Hepatocyte (in vitro differentiated cells): ENCODE measurements around the gene MMP20. TPM values are rescaled to one million over a fixed set of nuclear protein-coding genes. Genes with fewer than 3 reads are reported as not detected.

Source experiments
- DNase-seq: peaks from one replicate; pipeline ENCODE4 v3.0.0-alpha.2; 2016; ENCODE audit warnings: low spot score
- H2AFZ ChIP-seq: fragments of 200-600 bp; sonication (generic); 2 replicates; pipeline ENCODE4 v1.6.0; 2016; ENCODE audit warnings: antibody characterized with exemption, mild to moderate bottlenecking
- H3K27ac ChIP-seq: fragments of 200-600 bp; sonication (generic); 2 replicates; pipeline ENCODE4 v1.5.1; 2016; ENCODE audit warnings: mild to moderate bottlenecking
- H3K27me3 ChIP-seq: fragments of 200-600 bp; sonication (generic); 2 replicates; pipeline ENCODE4 v1.6.1; 2016
- H3K36me3 ChIP-seq: fragments of 200-600 bp; sonication (generic); replicated peaks from 2 replicates; pipeline ENCODE4 v1.5.1; 2016; ENCODE audit warnings: low read depth; ENCODE audit not compliant: insufficient read depth
- H3K4me1 ChIP-seq: fragments of 200-600 bp; sonication (generic); 2 replicates; pipeline ENCODE4 v1.5.1; 2016; ENCODE audit warnings: mild to moderate bottlenecking, moderate library complexity; ENCODE audit not compliant: insufficient read depth
- H3K4me2 ChIP-seq: fragments of 200-600 bp; sonication (generic); 2 replicates; pipeline ENCODE4 v1.6.0; 2016
- H3K4me3 ChIP-seq: fragments of 200-600 bp; sonication (generic); 2 replicates; pipeline ENCODE4 v1.5.1; 2016; ENCODE audit warnings: mild to moderate bottlenecking
- H3K79me2 ChIP-seq: fragments of 200-600 bp; sonication (generic); 2 replicates; pipeline ENCODE4 v1.6.0; 2017; ENCODE audit warnings: mild to moderate bottlenecking
- H3K9me2 ChIP-seq: fragments of 200-600 bp; sonication (generic); replicated peaks from 2 replicates; pipeline ENCODE4 v1.6.0; 2017; ENCODE audit warnings: mild to moderate bottlenecking; ENCODE audit not compliant: insufficient read depth
- H3K9me3 ChIP-seq: fragments of 200-600 bp; sonication (generic); 2 replicates; pipeline ENCODE4 v1.5.1; 2016; ENCODE audit warnings: low read depth, mild to moderate bottlenecking
- H4K20me1 ChIP-seq: fragments of 200-600 bp; sonication (generic); 2 replicates; pipeline ENCODE4 v1.6.0; 2016; ENCODE audit warnings: mild to moderate bottlenecking; ENCODE audit not compliant: insufficient read depth, poor library complexity, severe bottlenecking
- CTCF ChIP-seq: fragments of 200-600 bp; sonication (generic); IDR thresholded peaks from 2 replicates; pipeline ENCODE4 v1.5.1; 2016; ENCODE audit warnings: antibody characterized with exemption, mild to moderate bottlenecking; ENCODE audit not compliant: poor library complexity
- EZH2 ChIP-seq: fragments of 200-600 bp; sonication (generic); IDR thresholded peaks from 2 replicates; pipeline ENCODE4 v1.6.1; 2016; ENCODE audit warnings: antibody characterized with exemption, mild to moderate bottlenecking, borderline replicate concordance
- EZH2phosphoT487 ChIP-seq: fragments of 200-600 bp; sonication (generic); IDR thresholded peaks from one replicate; pipeline ENCODE4 v1.6.1; 2018; ENCODE audit warnings: antibody characterized with exemption, mild to moderate bottlenecking, low read depth, moderate library complexity; ENCODE audit not compliant: unreplicated experiment, severe bottlenecking
- WGBS: methylation state at CpG from one replicate; pipeline ENCODE4 v1.1.6; 2016; ENCODE audit warnings: low lambda C conversion rate; ENCODE audit errors: missing lambda C conversion rate; 5-methylcytosine and 5-hydroxymethylcytosine counted together
- polyA plus RNA-seq: library from polyadenylated mRNA; unstranded; fragments of >200 nt; fragmentation: Nextera tagmentation; extraction: Ambion mirVana; gene quantifications from 2 replicates; pipeline ENCODE4 v1.2.1, GENCODE V29; 2016
- total RNA-seq: library from RNA; depleted of rRNA; stranded (reverse); fragments of >200 nt; gene quantifications from 2 replicates; pipeline ENCODE4 v1.2.3, GENCODE V29; 2014

The MMP20 gene, protein sequence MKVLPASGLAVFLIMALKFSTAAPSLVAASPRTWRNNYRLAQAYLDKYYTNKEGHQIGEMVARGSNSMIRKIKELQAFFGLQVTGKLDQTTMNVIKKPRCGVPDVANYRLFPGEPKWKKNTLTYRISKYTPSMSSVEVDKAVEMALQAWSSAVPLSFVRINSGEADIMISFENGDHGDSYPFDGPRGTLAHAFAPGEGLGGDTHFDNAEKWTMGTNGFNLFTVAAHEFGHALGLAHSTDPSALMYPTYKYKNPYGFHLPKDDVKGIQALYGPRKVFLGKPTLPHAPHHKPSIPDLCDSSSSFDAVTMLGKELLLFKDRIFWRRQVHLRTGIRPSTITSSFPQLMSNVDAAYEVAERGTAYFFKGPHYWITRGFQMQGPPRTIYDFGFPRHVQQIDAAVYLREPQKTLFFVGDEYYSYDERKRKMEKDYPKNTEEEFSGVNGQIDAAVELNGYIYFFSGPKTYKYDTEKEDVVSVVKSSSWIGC
- not detected in 2 replicates for total RNA-seq
- not detected in 2 replicates for polyA plus RNA-seq

DNA sequence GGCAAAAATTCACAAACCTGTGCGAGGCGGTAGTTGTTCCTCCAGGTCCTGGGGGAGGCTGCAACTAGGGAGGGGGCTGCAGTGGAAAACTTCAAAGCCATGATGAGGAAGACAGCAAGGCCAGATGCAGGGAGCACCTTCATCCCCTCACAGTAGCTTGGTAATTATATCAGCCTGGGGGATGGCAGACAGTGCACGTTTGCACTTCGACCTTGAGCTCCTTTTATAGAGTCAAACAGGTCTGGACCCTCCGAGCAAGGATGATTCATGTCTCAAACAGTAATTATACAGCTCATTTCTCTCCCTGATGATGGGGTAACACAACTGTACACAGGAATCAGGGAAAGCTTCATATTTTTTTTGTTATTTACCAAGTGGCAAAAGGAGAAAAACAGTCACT is at the start of gene MMP20:
MMP20 (minus strand) TSS at position 156 of the 400 bp plus-strand sequence; CDS start at position 143, 13 bp downstream.
- H3K4me3 ChIP-seq, result no peak within 1 kb of the TSS
- no peaks in the 10 kb centered on the region for H3K36me3 ChIP-seq
- WGBS, result 61% methylated on average over 5 of the region's 5 CpGs
- no peak for DNase-seq
- H3K9me2 ChIP-seq, result no peaks in the 10 kb centered on the region
- H3K4me2 ChIP-seq, result no peak within 1 kb of the TSS
- TF ChIP-seq EZH2phosphoT487 (no peak), CTCF (no peak), EZH2 (no peak)
- H3K27me3 ChIP-seq, result no peaks in the 10 kb centered on the region
- H3K79me2 ChIP-seq, result no peaks in the 10 kb centered on the region
- no peaks in the 10 kb centered on the region for H3K9me3 ChIP-seq
- H3K27ac ChIP-seq, result peak within 1 kb of the TSS; percentile 12
- no peaks in the 10 kb centered on the region for H3K4me1 ChIP-seq
- no peak within 1 kb of the TSS for H2AFZ ChIP-seq
- no peaks in the 10 kb centered on the region for H4K20me1 ChIP-seq

- Histone ChIP-seq H3K4me1 (no peaks in the 10 kb centered on the region), H3K79me2 (no peaks in the 10 kb centered on the region), H3K4me3 (no peak overlapping the region), H3K27me3 (no peaks in the 10 kb centered on the region), H3K36me3 (no peaks in the 10 kb centered on the region), H3K9me3 (no peaks in the 10 kb centered on the region), H3K27ac (no peak overlapping the region), H2AFZ (no peak overlapping the region), H4K20me1 (no peaks in the 10 kb centered on the region), H3K9me2 (no peaks in the 10 kb centered on the region), H3K4me2 (no peak overlapping the region)
- no peak for DNase-seq
- 86% methylated on average over 3 of the region's 3 CpGs for WGBS
- TF ChIP-seq EZH2phosphoT487, result no peak
- TF ChIP-seq EZH2, result no peak
- no peak for TF ChIP-seq CTCF
These were observed 44.5 kb upstream of the MMP20 start for GRCh38 chr11:102669664-102670063.

DNA sequence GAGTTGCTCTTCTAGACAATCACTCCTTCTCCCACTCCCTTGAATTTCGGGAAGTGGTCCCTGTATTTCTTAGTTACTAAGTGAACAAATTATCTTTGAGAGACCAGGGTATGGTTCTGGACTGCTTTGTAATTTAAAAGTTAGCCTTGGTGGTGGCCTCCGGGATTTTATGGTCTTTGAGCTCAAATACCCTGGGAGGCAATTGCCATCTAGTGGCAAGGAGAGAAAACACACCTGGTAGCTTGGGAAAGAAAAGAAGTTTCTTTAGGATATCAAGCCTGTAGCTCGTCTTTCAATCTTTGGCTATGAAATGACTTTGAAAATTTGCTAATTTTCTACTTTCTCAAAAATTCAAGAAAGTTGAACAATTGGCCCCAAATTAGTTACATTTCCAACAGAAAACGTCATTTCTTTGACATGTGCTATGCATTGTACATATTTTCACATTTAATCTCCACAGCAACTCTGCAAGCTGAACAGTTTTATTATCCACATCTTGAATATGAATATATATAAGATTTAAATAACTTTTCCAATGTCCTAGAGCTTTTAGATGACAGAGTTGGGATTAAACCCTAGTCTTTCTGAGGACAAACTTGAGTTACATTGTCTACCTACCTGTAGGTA is 41.3 kb upstream of the MMP20 start:
- no peaks in the 10 kb centered on the region for H4K20me1 ChIP-seq
- WGBS, result 8% methylated on average over 4 of the region's 4 CpGs
- no peaks in the 10 kb centered on the region for H3K79me2 ChIP-seq
- no peaks in the 10 kb centered on the region for H3K9me2 ChIP-seq
- H3K36me3 ChIP-seq, result no peaks in the 10 kb centered on the region
- H3K27me3 ChIP-seq, result no peaks in the 10 kb centered on the region
- no peak overlapping the region for H3K4me3 ChIP-seq
- no peak overlapping the region for H3K4me2 ChIP-seq
- DNase-seq, result peak; percentile 70
- H3K4me1 ChIP-seq, result no peaks in the 10 kb centered on the region
- H3K27ac ChIP-seq, result no peak overlapping the region
- H3K9me3 ChIP-seq, result no peaks in the 10 kb centered on the region
- no peak overlapping the region for H2AFZ ChIP-seq
- TF ChIP-seq CTCF (peak; percentile 82), EZH2 (no peak)
